Raji (cell line): ENCODE data around the gene PODNL1.

Experiments
- POLR2A ChIP-seq: IDR thresholded peaks from 2 replicates; pipeline ENCODE4 v1.6.1; 2011; ENCODE audit warnings: low read depth, low read length, control low read depth; ENCODE audit not compliant: insufficient read depth

Gene PODNL1

GRCh38 chr19:13938301-13939064 lies at the start of gene PODNL1:
TSS of gene PODNL1 (minus strand) at chr19:13938417. CDS start at chr19:13938181, 236 bp downstream.
- TF ChIP-seq POLR2A: no peak

- TF ChIP-seq POLR2A: no peak
Measured at GRCh38 chr19:13987101-13987890, 49.1 kb upstream of the PODNL1 start.

GRCh38 chr19:13986348-13986904 lies 48.2 kb upstream of the PODNL1 start:
- TF ChIP-seq POLR2A: peak; percentile 60

- TF ChIP-seq POLR2A: no peak
Measured at GRCh38 chr19:13985771-13986347, 47.6 kb upstream of the PODNL1 start.

- TF ChIP-seq POLR2A: no peak
Measured at GRCh38 chr19:13984875-13985741, 46.9 kb upstream of the PODNL1 start.

- TF ChIP-seq POLR2A: no peak
Measured at GRCh38 chr19:13984186-13984585, 46.0 kb upstream of the PODNL1 start.

GRCh38 chr19:13983213-13983889 lies 45.1 kb upstream of the PODNL1 start:
- no peak for TF ChIP-seq POLR2A

GRCh38 chr19:13982773-13983172 lies 44.6 kb upstream of the PODNL1 start:
- TF ChIP-seq POLR2A: no peak

- no peak for TF ChIP-seq POLR2A
Measured at GRCh38 chr19:13981988-13982501, 43.8 kb upstream of the PODNL1 start.

GRCh38 chr19:13981467-13981866 lies 43.2 kb upstream of the PODNL1 start:
- TF ChIP-seq POLR2A: no peak

- TF ChIP-seq POLR2A: no peak
Measured at GRCh38 chr19:13981021-13981420, 42.8 kb upstream of the PODNL1 start.

GRCh38 chr19:13980340-13980739 lies 42.1 kb upstream of the PODNL1 start:
- TF ChIP-seq POLR2A: no peak

GRCh38 chr19:13979686-13980085 lies 41.5 kb upstream of the PODNL1 start:
- no peak for TF ChIP-seq POLR2A

GRCh38 chr19:13979244-13979615 lies 41.0 kb upstream of the PODNL1 start:
- no peak for TF ChIP-seq POLR2A
